Type B pancreatic cell (in vitro differentiated cells): ENCODE measurements around the gene TPSAB1. TPM values are rescaled to one million over a fixed set of nuclear protein-coding genes. Genes with fewer than 3 reads are reported as not detected.

Source experiments
- DNase-seq: peaks from one replicate; pipeline ENCODE4 v3.0.0; 2021; ENCODE audit warnings: mixed read lengths; ENCODE audit not compliant: unreplicated experiment; ENCODE audit errors: extremely low spot score
- H3K27ac Mint-ChIP-seq: 2 replicates; pipeline ENCODE4 v1.8.0; 2021; ENCODE audit warnings: mild to moderate bottlenecking, mixed read lengths
- H3K27me3 Mint-ChIP-seq: 2 replicates; pipeline ENCODE4 v1.8.0; 2021; ENCODE audit warnings: mixed read lengths
- H3K36me3 Mint-ChIP-seq: 2 replicates; pipeline ENCODE4 v1.8.0; 2021; ENCODE audit warnings: mixed read lengths
- H3K4me1 Mint-ChIP-seq: one replicate; pipeline ENCODE4 v1.8.0; 2021; ENCODE audit warnings: mixed read lengths; ENCODE audit not compliant: unreplicated experiment
- H3K4me3 Mint-ChIP-seq: 2 replicates; pipeline ENCODE4 v1.8.0; 2021; ENCODE audit warnings: mild to moderate bottlenecking, mixed read lengths
- H3K9me3 Mint-ChIP-seq: 2 replicates; pipeline ENCODE4 v1.8.0; 2021; ENCODE audit warnings: mixed read lengths
- total RNA-seq: library from RNA; stranded (reverse); gene quantifications from 2 replicates; pipeline ENCODE4 v1.2.1, GENCODE V29; 2021; ENCODE audit warnings: low replicate concordance
- TF ChIP-seq, protein P1 (sequence below): fragments of 200-600 bp; sonication (generic); conservative IDR thresholded peaks from 2 replicates; pipeline ENCODE4 v1.5.0; 2021; ENCODE audit warnings: antibody characterized with exemption, mild to moderate bottlenecking

Gene TPSAB1
- total RNA-seq, 1 donor from 2014 or later = not detected

DNA sequence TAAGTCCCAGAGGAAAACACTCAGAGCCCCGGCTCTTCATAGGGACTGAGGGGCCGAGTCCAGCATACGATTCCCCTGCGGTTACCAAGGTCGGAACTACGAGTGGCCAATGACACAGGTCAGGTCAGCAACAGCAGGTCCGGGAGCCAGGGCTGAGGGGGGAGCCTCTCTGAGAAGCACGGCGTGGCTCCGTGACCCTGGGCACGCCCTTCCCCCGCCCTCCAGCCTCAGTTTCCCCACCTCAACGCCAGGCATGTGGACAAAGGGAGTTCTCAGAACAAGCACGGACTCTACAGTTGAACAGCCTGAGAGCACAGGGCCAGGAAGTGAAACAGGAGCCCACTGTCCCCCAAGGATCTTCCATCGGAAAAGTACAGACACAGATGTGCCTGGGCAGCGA is 41.0 kb downstream of the TPSAB1 start:
- H3K36me3 Mint-ChIP-seq = no peaks in the 10 kb centered on the region

DNA sequence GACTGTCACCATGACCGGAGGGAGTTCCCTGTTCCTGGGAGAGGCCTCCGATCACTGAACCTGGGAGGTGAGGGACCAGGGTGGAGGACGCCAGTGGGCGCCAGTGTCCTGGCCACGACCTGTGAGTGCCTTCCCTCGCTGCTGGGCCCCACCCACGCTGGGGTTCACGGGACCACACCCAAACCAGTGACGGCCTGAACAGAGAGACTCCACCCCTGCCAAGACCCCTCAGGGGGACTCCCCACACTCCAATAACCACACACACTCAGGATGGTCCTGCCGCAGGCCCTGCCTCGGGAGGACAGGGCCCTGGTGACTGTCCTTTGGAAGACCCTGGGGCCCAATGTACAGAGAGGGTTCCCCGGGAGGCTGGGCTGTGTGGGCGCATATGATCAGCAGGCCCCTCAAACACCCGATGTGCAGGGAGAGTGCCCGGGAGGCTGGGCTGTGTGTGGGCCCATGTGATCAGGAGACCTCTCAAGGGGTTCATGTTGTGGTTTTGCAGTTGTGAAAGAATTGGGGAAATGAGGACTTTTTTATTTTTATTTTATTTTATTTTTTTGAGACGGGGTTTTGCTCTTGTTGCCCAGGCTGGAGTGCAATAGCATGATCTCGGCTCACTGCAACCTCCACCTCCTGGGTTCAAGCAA is 41.9 kb downstream of the TPSAB1 start:
- DNase-seq = no peak
- Mint-ChIP-seq H3K27ac (no peak overlapping the region), H3K9me3 (no peaks in the 10 kb centered on the region), H3K4me3 (no peak overlapping the region), H3K4me1 (no peaks in the 10 kb centered on the region), H3K27me3 (peaks cover 13% of the 10 kb centered on the region), H3K36me3 (no peaks in the 10 kb centered on the region)
- TF ChIP-seq, protein P1, sequence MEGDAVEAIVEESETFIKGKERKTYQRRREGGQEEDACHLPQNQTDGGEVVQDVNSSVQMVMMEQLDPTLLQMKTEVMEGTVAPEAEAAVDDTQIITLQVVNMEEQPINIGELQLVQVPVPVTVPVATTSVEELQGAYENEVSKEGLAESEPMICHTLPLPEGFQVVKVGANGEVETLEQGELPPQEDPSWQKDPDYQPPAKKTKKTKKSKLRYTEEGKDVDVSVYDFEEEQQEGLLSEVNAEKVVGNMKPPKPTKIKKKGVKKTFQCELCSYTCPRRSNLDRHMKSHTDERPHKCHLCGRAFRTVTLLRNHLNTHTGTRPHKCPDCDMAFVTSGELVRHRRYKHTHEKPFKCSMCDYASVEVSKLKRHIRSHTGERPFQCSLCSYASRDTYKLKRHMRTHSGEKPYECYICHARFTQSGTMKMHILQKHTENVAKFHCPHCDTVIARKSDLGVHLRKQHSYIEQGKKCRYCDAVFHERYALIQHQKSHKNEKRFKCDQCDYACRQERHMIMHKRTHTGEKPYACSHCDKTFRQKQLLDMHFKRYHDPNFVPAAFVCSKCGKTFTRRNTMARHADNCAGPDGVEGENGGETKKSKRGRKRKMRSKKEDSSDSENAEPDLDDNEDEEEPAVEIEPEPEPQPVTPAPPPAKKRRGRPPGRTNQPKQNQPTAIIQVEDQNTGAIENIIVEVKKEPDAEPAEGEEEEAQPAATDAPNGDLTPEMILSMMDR = no peak

More for the DNA sequence above, 41.0 kb downstream of the TPSAB1 start:
- H3K4me3 Mint-ChIP-seq = no peak overlapping the region
- H3K9me3 Mint-ChIP-seq = no peaks in the 10 kb centered on the region
- no peaks in the 10 kb centered on the region for H3K4me1 Mint-ChIP-seq
- TF ChIP-seq, protein P1 = no peak
- DNase-seq = peak; percentile 68
- H3K27ac Mint-ChIP-seq = no peak overlapping the region
- H3K27me3 Mint-ChIP-seq = peaks cover 13% of the 10 kb centered on the region

DNA sequence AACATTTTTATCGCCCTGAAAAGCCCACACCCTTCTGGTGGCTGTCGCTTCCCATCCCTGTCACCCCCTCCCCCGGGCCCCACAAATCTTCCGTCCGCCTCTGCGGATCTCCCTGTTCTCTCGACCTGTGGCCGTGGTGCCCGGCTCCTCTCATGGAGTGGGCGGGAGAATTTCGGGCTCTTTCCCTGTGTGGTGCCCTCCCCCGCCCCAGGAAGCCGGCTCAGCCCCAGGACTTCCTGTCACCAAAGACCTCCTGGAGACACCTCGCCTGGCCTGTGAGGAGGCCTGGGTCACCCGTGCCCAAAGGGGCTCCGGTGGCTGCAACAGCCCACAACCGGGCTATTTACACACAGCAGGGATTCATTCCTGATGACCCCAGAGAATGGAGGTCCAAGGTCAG is 42.8 kb downstream of the TPSAB1 start:
- H3K27ac Mint-ChIP-seq = no peak overlapping the region
- no peaks in the 10 kb centered on the region for H3K36me3 Mint-ChIP-seq
- peaks cover 18% of the 10 kb centered on the region for H3K27me3 Mint-ChIP-seq
- no peaks in the 10 kb centered on the region for H3K9me3 Mint-ChIP-seq
- DNase-seq = no peak
- H3K4me3 Mint-ChIP-seq = no peak overlapping the region
- H3K4me1 Mint-ChIP-seq = peaks cover 7% of the 10 kb centered on the region
- TF ChIP-seq, protein P1 = no peak

DNA sequence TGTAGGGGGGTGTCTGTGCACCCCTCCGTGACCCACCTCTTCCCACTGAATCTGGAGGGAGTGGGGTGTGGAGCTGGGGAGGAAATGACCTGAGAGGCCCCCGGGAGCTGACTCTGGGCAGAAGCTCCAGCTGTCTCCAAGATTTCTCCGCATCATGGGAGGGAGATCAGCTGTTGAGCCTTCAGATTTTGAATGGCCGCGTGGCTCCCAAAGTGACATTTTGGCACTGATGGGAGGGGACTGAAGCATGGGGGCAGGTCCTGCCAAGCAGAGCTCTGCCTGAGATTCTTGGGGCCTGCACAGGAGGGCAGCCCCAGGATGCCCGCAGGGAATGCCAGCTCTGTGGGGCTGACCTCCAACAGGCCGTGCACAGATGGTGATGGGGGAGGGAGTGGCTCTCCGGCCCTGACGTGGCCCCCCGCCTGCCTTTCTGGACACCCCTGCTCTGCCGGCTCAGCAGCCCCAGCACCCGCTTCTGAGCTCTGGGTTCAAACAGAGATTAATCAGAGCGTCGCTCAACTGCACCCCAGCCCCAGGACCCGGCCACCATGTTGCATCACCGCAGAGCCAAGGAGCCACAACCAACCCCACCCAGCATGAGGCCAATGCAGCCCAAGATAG is 43.6 kb downstream of the TPSAB1 start:
- Mint-ChIP-seq H3K36me3 (no peaks in the 10 kb centered on the region), H3K9me3 (no peaks in the 10 kb centered on the region), H3K27ac (no peak overlapping the region), H3K4me3 (no peak overlapping the region), H3K4me1 (peaks cover 7% of the 10 kb centered on the region), H3K27me3 (peaks cover 20% of the 10 kb centered on the region)
- no peak for DNase-seq
- TF ChIP-seq, protein P1 = no peak

DNA sequence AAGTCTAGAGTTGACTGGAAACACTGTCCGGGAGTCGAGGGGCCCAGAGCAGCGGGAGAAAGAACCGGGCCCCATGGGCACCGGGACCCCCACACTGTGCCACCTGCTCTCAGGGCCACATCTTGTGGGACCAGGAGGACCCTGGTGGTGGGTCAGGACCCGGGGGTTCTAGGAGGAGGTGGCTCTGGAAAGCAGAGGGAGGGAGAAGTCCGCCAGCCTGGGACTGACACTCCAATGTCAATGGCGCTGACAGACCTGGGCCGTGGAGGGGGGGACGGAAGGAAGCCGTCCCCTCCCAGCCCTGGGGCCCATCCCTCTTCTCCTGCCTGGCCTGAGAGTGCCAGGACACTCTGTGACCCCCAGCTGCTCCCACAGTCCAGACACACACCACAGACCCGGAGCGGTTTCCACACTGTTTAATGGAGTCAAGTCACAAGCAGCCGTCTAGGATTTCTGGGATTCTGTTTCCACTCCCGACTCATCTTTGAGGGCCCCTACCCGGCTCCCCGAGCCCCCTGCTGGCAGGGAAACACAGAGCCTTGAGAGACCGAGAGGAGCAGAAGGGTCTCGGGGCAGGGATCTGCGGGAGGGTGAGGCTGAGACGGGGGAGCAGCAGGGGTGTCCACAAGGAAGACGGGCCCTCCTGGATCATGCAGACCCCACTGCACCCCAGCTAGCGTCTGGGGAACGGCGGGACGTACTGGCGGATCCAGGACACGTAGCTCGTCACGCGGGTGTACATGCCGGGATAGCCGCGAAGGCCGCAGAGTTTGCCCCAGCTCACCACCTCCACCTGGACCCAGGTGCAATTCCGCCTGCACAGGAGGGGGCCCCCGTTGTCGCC is 45.4 kb downstream of the TPSAB1 start:
- H3K9me3 Mint-ChIP-seq = no peaks in the 10 kb centered on the region
- H3K27me3 Mint-ChIP-seq = peaks cover 34% of the 10 kb centered on the region
- H3K4me3 Mint-ChIP-seq = no peak overlapping the region
- H3K36me3 Mint-ChIP-seq = no peaks in the 10 kb centered on the region
- no peak overlapping the region for H3K27ac Mint-ChIP-seq
- DNase-seq = no peak
- TF ChIP-seq, protein P1 = peak; percentile 46
- peaks cover 7% of the 10 kb centered on the region for H3K4me1 Mint-ChIP-seq
